ENCODE results near the gene ALDH1L2. TPM values are rescaled to one million over a fixed set of nuclear protein-coding genes. Genes with fewer than 3 reads are reported as not detected.

ALDH1L2 gene
- total and polyA plus RNA-seq, 10 donors: 0.07 to 10.4 (median 3.2) TPM

- Histone ChIP-seq H3K4me3 (no peak overlapping the region), H3K27ac (no peak overlapping the region), H3K36me3 (no peaks in the 10 kb centered on the region), H3K9me3 (no peaks in the 10 kb centered on the region), H3K27me3 (replicated peaks in 1 of 7) (no peaks in the 10 kb centered on the region), H3K4me1 (no peaks in the 10 kb centered on the region)
- TF ChIP-seq CTCF (IDR thresholded peaks at IDR 0.05 in 8 of 11, conservative IDR thresholded peaks at IDR 0.05 in 3 of 11) (no peak), POLR2A (IDR thresholded peaks at IDR 0.05) (no peak), POLR2AphosphoS5 (IDR thresholded peaks at IDR 0.05) (no peak)
- intact Hi-C loops (cut with DNase I; ENCODE audit: low total_unique reads): no loop called here
- 83 to 91% (median 89%) methylated on average over 3 of the region's 3 CpGs for WGBS, 5 donors
- no peak for DNase-seq
Observed at GRCh38 chr12:105076913-105077312, 7.3 kb downstream of the ALDH1L2 start.

GRCh38 chr12:105076098-105076497 lies 8.2 kb downstream of the ALDH1L2 start:
- Histone ChIP-seq H3K36me3 (no peaks in the 10 kb centered on the region), H3K4me1 (no peaks in the 10 kb centered on the region), H3K9me3 (no peaks in the 10 kb centered on the region), H3K4me3 (no peak overlapping the region), H3K27ac (no peak overlapping the region), H3K27me3 (replicated peaks in 1 of 7) (no peaks in the 10 kb centered on the region)
- intact Hi-C loops (cut with DNase I; ENCODE audit: low total_unique reads): no loop called here
- no peak for DNase-seq
- TF ChIP-seq POLR2AphosphoS5 (IDR thresholded peaks at IDR 0.05) (no peak), POLR2A (IDR thresholded peaks at IDR 0.05) (no peak), CTCF (IDR thresholded peaks at IDR 0.05 in 8 of 11, conservative IDR thresholded peaks at IDR 0.05 in 3 of 11) (no peak)
- WGBS, 5 donors: 82 to 100% (median 95%) methylated on average over 1 of the region's 1 CpG

- intact Hi-C loops (cut with DNase I; ENCODE audit: low total_unique reads): no loop called here
- 81 to 89% (median 89%) methylated on average over 6 of the region's 6 CpGs for WGBS, 5 donors
Observed at GRCh38 chr12:105072888-105073488, 11.3 kb downstream of the ALDH1L2 start.

GRCh38 chr12:105071981-105072380 lies 12.3 kb downstream of the ALDH1L2 start:
- no peaks in the 10 kb centered on the region for H3K9me3 ChIP-seq
- WGBS, 5 donors: 95 to 98% (median 98%) methylated on average over 3 of the region's 3 CpGs
- H3K27me3 ChIP-seq (replicated peaks in 1 of 7): no peaks in the 10 kb centered on the region
- no peaks in the 10 kb centered on the region for H3K4me1 ChIP-seq
- DNase-seq: no peak
- H3K4me3 ChIP-seq: no peak overlapping the region
- no peak overlapping the region for H3K27ac ChIP-seq
- H3K36me3 ChIP-seq: no peaks in the 10 kb centered on the region
- no peak for TF ChIP-seq CTCF (IDR thresholded peaks at IDR 0.05 in 8 of 11, conservative IDR thresholded peaks at IDR 0.05 in 3 of 11)
- TF ChIP-seq POLR2AphosphoS5 (IDR thresholded peaks at IDR 0.05): no peak
- TF ChIP-seq POLR2A (IDR thresholded peaks at IDR 0.05): no peak
- intact Hi-C loops (cut with DNase I; ENCODE audit: low total_unique reads): no loop called here

More at GRCh38 chr12:105072888-105073488, 11.3 kb downstream of the ALDH1L2 start:
- Histone ChIP-seq H3K4me3 (no peak overlapping the region), H3K9me3 (no peaks in the 10 kb centered on the region), H3K27me3 (replicated peaks in 1 of 7) (no peaks in the 10 kb centered on the region), H3K4me1 (no peaks in the 10 kb centered on the region), H3K36me3 (no peaks in the 10 kb centered on the region), H3K27ac (no peak overlapping the region)
- TF ChIP-seq CTCF (IDR thresholded peaks at IDR 0.05 in 8 of 11, conservative IDR thresholded peaks at IDR 0.05 in 3 of 11): no peak
- TF ChIP-seq POLR2A (IDR thresholded peaks at IDR 0.05): no peak
- no peak for TF ChIP-seq POLR2AphosphoS5 (IDR thresholded peaks at IDR 0.05)
- DNase-seq: no peak
